NK-92 (cell line): Measurements from ENCODE around the gene ABCF2.

Source experiments
- DNase-seq: peaks from one replicate; lab custom pipeline; 2025; ENCODE audit not compliant: unreplicated experiment; lab: John Stamatoyannopoulos, UW

ABCF2 gene

DNA sequence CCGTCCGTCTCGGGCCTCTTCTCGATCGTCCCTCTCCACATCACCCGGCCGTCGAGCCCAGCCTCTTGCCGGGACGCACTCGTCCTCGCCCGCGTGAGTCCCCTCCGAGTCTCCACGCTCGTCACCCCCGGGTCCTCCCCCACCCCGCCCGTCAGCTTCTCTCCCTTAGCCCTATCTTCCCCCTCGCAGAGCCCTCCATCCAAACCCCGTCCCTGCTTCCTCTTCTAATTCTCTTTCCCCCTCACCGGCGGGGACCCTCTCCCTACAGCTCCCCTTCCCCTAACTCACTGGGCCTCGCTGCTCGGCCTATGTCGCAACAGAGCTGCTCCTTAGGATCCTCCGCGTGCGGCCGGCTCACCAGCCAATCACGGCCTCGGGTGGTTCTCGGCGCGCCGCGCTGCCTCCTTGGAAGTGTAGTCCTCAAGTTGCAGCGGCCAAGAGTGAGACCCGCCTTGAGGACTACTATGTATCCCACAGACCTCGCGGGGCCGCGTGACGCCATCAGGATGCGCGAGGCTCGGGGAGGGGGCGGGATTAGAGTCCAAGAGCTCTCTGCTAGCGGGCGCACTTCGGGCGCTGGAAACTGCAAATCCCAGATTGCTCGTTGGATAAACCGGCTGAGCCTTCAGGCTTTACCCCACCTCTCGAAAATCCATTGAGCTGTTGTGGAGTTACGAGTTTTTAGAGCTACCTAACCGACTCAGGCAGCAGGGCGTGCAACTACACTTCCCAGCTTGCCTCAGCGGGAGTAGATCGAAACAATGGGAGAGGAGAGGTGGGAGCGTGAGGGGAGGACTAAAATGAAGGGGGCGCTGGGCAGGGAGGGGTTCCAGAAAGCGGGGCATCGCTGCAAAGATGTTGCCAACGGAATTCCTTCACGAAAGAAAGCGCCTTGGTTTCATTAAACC, at the start of gene ABCF2:
Gene ABCF2 (minus strand): TSS at position 331 of the 908 bp plus-strand sequence. CDS start 747 bp downstream, outside the sequence.
- peak; percentile 87 for DNase-seq

DNA sequence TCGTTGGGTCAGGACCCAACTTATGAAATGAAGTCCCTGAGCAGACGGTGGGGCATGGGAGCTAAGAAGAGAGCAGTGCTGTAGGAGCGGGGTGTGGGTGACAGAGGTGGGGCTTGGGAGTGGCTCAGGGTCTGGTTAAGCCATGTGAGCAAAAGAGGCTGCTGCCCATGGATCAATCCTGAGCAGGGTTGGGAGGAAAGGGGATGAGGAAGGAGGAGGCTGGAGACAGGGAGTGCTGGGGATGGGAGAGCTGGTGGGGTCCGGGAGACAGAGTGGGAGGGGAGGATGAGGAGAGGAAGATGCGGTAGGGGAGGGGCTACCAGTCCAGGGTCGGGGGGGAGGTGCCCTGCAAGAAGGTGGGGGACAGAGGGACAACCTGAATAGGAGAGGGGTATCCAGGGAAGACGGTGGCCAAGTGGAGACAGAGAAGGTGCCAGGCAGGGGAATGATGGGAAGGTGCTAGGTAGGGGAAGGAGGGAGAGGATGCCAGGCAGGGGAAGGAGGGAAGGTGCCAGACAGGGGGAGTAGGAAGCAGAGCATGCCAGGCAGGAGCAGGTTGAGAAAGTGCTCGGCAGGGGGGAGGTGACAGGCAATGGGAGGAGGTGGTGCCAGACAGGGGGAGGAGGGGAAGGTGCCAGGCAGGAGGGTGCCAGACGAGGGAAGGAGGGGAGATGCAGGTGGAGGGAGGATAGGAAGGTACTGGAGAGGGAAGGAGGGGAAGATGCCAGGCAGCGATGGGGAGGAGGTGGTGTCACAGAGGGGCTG, 49.0 kb upstream of the ABCF2 start:
- no peak for DNase-seq

DNA sequence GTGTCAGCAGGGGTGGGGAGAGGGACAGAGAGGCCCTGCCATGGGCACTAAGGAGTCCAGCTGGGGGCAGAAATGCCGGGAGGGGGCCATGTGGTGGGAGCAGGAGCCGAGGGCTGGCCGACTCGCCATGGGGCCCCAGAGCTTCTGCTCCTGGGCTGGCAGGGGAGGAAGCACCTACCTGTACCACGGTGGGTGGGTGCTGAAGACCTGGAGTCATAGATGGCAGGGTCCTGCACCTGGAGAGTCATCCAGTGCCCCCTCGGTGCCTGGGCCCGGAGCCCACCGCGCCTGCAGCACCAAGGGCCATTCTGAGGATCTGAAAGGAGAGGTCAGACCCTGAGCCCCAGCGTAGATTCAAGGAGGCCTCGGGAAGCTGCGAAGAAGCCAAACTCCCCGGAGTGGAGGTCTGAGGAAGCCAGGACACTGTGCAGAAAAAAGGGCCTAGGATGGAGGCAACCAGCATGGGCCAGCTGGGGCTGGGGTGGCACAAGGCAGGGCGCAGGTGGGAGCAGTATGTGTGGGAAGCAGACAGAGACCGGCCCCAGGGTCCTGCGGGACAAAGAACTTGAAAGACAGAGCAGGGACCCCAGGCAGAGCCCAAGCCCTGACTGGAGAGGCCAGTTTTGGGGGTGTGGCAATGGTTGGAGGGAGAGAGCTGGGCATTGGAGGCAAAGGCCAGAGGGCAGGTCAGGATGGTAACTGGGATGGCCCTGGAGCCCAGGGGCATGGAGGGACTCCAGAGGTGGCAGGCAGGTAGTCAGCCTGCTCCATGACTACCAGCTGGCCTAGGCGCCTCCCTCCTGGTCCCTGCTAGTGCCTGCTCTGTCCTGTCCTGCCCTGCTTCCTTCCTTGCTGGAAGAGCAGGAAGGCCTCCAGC, 48.2 kb upstream of the ABCF2 start:
- DNase-seq = no peak

DNA sequence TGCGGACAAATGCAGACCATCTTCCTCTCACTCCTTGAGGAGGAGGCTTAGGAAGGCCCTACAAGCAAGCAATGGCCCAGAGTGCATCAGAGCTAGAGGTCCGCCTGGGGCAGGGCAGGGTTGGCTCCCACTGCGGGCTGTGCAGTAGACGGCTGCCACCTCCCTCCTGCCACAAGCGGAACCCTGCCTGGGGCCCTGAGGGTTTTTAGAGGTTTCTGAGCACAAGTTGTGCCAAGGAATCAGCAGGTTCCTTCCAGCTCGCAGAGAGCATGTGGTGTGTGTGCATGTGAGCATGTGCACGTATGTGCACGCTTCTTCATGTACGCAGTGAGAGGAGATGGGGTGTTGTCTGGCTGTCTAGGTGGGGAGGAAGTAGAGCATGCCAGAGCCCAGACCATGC, 47.4 kb upstream of the ABCF2 start:
- DNase-seq = no peak

DNA sequence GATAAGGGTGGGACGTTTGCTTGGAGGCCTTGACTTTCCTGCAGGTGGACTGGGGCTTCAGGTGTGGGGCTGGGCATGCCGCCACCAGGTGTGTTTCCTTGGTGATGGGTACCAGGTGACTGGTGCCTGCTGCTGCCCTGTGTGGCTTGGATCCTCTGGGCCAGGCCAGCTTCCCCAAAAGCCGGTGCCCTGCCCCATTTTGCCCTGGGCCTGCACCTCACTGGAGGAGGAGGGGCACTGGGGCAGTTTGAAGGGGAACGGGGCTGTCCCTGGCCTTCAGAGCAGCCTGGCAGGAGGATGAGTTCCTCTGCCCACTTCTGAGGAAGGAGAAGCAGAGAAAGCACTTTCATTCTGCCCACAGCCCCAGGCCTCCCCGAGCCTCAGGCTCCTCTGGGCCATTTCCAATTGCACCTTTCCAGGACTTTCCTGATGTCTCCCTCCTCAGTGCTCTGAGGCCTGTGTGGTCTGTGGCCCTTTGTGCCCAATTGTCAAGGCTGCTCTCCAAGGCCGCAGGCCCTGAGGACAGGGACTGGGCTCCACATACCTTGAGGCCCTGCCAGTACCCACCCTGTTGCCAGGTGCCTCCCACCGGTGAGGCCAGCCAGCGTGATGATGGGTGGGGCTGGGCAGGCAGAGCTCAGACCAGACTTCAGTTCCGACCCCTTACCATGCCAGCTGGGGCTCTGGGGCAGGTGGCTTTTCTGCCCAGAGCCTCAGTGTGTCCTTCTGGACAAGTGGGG, 46.8 kb upstream of the ABCF2 start:
- DNase-seq = no peak

DNA sequence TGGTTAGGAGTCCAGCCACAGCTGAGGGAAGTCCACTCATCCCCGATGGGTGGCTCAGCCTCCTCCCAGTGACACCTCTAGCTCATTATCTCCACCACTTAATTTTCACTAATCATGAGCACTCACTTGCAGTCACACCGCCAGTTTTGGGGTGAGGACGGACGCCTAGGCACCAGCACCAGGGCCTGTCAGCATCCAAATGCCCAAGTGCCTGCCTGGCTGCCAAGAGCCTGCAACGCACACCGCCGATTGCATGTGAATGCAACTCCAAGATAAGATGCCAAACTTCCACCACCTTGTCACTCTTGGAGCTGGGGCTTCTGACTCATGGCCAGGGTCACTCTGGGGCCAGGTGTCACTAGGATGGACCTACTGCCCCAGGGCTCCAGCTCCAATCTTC, 45.9 kb upstream of the ABCF2 start:
- DNase-seq = no peak

DNA sequence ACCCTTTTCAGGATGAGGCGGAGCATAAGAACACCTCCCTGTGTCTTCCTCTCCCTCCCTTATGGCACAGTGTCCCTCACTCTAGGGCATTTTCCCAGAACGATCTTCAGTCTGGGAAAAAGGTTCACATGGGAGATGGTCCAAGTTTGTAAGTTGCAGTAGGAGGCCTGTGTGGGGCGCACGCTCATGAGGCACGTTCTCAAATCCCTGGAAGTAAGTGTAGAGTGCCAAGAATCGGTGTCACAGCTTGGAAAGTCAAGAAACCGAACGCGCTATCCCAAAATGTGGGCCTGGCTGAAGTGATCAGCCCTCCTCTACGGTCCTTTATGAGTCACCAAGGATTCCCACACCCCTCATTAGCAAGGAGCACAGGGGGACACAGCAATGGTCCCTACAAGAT, 45.4 kb upstream of the ABCF2 start:
- DNase-seq = no peak

DNA sequence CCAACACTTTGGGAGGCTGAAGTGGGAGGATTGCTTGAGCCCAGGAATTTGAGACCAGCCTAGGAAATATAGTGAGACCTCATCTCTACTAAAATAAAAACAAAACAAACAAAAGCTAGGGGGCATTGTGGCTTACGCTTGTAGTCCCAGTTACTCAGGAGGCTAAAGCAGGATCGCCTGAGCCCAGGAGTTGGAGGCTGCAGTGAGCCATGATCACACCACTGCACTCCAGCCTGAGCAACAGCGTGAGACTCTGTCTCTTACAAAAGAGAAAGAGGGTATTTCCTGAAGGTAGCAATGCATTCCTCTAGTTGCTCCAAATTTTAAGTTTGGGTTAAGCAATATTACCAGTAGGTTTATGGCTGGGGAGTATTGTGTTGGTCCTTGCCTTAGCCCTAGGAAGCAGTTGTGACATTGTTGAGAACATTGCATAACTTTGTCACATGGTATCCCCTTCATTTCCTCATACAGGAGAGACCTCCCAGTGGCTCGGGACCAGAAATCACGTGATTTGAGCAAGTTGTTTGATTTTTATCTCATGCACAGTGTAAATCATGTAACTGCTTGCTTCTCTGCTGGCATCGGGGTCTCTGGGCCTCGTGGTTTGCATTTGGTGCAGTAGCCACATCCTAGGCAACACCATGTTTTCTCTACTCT, 44.8 kb upstream of the ABCF2 start:
- no peak for DNase-seq

DNA sequence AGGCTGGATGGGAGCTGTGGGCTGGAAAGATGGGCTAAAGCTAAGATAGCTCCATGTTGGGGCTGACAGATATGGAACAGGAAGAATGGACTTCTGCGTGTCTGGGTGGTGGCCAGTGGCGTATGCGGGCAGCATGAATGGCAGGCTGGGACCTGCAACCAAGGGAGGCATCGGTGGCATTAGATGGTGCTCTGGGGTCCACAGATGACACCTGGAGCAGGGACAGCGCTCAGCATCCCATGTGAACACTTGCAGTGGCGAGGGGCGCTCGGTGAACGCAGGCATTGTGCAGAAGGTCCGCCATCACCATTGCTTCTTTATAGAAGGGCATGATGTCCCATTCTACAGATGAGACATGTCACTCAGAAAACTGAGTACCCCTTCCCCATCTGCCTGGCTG, 42.5 kb upstream of the ABCF2 start:
- DNase-seq = no peak

DNA sequence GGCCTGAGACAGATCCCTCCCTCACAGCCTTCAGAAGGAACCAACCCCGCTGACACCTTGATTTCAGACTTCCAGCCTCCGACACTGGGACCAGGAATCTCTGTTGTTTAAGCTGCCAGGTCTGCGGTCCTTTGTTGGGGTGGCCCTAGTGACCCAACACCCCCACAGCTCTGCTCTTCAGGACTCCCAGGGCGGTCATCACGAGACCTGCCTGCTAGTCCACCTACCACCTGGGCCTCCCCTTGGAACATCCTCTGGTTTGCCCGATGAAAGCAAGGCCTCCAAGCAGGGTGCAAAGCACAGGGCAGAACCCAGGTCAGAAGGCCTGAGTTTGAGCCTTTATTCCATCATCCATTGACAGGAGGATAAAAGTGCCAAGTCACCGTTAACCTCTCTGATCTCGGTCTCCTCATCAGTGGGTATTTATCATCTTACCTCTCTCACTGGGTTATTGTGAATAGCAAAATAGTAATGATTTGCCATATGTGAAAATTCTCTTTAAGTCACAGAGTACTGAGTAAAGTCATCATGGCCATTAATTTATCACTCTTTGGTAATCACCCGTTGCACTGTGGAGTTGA, 38.4 kb upstream of the ABCF2 start:
- no peak for DNase-seq

DNA sequence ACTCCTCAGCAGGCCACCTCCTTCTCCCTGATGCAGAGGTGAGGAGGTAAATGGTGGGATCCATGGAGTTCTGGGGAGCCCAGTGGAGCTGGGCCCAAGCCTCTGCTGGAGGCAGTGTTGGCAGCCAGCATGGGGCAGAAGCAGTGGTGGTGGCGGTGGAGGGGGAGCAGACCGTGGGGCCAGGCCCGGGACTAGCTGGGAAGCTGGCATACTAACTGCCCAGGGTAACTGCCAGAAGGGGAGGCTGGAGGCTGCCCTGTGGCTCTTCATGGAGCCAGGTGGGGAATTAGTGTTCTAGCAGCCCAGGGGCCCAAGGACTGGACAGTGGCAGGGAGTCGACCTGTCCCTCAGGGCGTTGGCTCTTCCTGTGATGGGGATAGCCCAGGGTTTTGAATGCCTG, 37.6 kb upstream of the ABCF2 start:
- DNase-seq = no peak

DNA sequence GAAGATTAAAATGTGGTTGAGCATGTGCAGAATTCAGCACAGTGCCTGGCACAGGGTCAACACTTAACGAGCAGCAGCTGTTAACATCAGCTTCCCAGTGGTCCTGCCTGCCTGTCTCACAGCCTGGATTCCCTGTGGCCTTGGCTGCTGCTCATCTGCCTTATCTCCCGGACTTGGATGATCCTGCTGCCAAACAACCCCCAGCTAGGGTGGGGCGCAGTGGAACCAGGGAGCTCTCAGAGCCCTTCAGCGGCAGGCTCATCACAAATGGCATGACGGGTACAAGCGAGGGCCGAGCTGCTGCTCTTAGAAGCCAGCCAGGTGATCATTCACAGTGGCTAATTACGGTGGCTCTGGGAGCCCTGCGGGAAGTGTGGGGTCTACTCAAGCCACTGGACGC, 34.5 kb upstream of the ABCF2 start:
- no peak for DNase-seq

DNA sequence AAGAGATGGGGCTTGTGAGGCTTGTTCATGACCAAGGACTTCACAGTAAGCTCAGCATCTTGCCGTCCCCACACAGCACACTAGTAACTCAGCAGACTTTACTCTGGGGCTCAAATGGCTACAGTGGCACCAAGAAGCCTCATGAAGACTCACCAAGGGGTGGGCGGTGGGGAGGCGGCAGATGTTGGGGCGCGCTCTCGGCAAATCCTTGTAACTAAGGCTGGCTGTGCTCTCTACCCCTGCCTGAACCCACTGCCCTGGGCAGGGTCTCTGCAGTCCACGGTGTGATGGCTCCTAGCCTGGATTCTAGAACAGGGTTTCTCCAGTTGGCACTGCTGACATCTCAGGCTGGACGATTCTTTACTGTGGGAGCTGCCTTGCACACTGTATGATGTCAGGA, 33.9 kb upstream of the ABCF2 start:
- no peak for DNase-seq

DNA sequence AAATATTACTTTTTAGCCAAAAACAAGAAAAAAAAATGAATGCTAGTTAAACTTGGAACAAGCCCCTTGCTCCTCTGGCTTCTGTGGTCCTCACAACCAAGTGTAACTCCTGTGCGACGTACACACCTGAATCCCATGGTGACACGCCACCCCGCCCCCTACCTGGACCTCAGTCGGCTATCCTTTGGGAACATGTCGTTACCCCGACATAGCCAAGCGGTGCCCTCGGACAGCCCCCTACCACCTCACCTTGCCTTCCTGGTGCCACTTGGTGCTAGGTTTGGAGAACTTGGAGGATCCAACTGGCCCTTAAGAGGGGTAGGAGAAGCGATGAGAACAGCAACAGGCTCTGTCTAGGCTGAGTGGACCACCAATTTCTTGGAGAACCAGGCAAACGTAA, 33.5 kb upstream of the ABCF2 start:
- no peak for DNase-seq

DNA sequence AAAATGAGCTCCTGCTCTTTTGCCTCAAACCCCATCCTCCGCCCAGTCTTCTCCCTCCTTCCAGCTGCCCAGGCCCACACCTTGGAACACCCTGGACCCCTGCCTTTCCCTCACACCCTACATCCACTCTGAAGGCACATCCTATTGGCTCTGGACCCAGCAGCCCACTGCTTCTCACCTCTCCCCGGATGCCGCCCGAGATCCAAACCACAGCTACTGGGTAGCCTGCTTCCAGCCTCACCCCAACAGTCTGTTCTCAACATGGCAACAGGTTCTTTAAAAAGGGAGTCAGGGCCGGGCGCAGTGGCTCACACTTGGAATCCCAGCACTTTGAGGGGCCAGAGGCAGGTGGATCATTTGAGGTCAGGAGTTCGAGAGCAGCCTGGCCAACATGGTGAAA, 31.0 kb upstream of the ABCF2 start:
- no peak for DNase-seq

DNA sequence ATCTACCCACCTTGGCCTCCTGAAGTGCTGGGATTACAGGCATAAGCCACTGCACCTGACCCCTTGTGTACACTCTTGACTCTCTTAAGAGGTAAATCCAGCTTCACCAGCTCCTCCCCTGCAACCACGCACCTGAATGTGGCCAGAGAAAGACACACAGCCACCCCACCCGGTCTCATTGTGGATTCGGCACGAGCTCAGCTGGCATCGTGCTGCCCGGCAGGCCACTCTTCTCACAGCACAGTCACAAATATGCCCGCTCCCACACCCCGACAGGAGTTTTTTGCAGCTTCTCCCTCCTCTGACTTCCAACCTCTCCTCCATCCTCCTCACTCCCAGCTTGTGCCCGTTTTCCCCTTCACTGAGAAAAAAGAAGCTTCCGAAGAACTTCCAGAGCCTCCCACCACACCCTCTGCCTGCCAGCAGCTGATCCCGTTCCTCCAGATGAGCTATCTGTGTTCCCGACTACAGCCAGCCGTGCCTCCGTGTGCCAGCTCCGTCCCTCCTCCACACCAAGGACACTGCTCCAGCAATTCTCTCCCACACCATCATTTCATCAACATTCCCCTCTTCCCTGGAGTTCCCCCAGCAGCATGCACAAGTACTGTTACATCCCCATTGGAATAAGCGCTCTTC, 29.5 kb upstream of the ABCF2 start:
- DNase-seq = no peak

DNA sequence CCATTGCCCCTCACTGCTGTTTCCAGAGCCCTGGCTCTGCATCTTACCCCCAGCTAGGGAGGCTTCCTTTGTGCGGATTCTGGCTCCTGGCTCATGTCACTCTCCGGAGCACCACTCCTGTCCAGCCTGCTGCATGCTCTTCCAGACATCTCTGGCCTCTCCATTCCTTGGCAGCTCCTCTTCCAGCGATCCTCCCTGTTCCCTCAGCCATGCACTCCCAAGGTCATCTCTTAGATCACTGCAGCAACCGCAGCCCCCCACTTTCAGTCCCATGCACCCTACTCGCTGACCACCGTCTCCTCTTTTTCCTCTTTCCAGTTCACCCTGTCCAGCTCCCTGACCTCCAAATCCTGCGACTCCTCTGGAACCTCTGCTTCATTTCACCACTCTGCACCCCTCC, 28.4 kb upstream of the ABCF2 start:
- DNase-seq = no peak

DNA sequence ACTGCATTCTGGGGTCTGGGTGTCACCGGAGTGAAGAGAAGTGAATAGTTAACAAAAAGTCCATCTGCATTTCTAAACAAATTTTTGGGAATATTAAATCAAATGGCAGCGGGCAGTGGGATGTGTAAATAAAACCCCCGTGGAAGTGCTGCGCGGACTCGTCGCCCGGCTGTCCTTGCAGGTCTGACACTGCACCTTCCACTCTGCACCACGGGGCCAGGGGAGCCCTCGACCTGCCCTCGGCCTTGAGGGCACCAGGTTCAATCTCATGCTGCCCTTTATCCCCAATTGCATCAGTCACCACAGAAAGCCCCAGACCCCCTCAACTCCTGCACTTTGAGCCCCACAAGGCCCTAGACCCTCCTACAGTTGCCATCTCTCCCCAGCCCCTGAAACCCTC, 27.8 kb upstream of the ABCF2 start:
- DNase-seq = no peak

DNA sequence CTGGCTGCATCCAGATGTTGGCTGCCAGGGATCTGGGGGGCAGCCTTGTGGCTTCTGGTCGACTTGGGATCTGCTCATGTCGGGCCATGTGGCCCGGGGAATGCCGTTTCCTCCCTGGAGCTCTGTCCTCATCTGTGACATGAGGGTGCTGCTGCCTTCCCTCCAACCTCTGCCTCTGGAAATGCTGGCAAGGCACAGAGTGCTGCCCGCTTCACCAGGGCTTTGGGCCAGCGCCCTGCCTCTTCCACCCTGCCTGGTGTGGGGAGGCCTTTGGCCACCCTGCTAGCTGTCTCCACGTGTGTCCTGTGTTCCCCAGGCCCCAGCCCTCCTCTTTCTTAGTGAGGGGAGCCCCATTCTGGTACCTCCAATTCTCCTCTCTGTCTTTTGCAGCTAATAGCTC, 27.3 kb upstream of the ABCF2 start:
- no peak for DNase-seq
